ENCODE results near the gene CTSZ. TPM values are rescaled to one million over a fixed set of nuclear protein-coding genes. Genes with fewer than 3 reads are reported as not detected.

Gene CTSZ
- total and polyA plus RNA-seq, 2 donors from 2014 or later = 200 to 234 TPM

DNA sequence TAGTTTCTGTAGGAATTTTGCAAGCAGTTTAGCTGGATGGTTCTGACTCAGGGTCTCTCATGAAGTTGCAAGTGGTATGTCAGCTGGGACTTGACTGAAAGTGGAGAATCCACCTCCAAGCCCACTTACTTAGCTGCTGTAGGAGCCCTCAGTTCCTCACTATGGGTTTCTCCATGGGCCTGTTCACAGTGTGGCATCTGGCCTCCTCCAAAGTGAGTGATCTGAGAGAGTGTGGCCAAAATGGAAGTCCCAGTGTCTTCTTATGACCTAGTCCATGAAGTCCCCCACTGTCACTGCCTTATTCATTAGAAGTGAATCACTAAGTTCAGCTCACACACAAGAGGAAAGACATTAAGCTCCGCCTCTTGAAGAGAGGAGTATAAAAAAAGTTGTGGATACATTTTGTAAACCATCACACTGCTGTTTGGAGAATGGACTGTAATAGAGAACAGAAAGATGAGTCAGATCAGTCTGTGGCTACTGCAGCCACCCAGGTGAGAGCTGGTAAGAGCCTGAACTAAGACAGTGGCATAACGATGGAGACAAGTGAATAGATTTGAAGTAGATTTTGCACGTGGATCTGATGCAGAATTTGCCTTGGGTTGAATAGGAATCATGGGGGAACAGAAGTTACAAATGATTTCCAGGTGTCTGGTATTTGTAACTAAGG is 30.9 kb downstream of the CTSZ start:
- no peak overlapping the region for H3K27ac ChIP-seq (ENCODE audit: low read depth in 2 of 2, low read length in 2 of 2)
- no peaks in the 10 kb centered on the region for H3K36me3 ChIP-seq (ENCODE audit: control insufficient read depth in 2 of 3, insufficient read depth in 3 of 3, low read length in 3 of 3)
- no peak for FAIRE-seq
- H3K4me3 ChIP-seq (ENCODE audit: low read length in 3 of 3) = no peak overlapping the region
- H3K27me3 ChIP-seq (ENCODE audit: control insufficient read depth, insufficient read depth, low read length) = no peaks in the 10 kb centered on the region
- H3K4me1 ChIP-seq (ENCODE audit: control insufficient read depth in 2 of 3, insufficient read depth in 2 of 3, low read depth in 1 of 3, low read length in 3 of 3) = no peaks in the 10 kb centered on the region
- TF ChIP-seq, protein P1, sequence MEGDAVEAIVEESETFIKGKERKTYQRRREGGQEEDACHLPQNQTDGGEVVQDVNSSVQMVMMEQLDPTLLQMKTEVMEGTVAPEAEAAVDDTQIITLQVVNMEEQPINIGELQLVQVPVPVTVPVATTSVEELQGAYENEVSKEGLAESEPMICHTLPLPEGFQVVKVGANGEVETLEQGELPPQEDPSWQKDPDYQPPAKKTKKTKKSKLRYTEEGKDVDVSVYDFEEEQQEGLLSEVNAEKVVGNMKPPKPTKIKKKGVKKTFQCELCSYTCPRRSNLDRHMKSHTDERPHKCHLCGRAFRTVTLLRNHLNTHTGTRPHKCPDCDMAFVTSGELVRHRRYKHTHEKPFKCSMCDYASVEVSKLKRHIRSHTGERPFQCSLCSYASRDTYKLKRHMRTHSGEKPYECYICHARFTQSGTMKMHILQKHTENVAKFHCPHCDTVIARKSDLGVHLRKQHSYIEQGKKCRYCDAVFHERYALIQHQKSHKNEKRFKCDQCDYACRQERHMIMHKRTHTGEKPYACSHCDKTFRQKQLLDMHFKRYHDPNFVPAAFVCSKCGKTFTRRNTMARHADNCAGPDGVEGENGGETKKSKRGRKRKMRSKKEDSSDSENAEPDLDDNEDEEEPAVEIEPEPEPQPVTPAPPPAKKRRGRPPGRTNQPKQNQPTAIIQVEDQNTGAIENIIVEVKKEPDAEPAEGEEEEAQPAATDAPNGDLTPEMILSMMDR (IDR thresholded peaks at IDR 0.05; ENCODE audit: borderline replicate concordance, extremely low read depth, insufficient read depth) = no peak
- no peak overlapping the region for H3K9ac ChIP-seq (ENCODE audit: low read length in 3 of 3)
- no peak for DNase-seq
- intact Hi-C loops (cut with DNase I) = no loop called here
- H3K9me3 ChIP-seq (ENCODE audit: control insufficient read depth in 2 of 3, insufficient read depth in 1 of 3, low read length in 3 of 3) = peaks cover 0 to 7% (median 0%) of the 10 kb centered on the region in 3 donors

DNA sequence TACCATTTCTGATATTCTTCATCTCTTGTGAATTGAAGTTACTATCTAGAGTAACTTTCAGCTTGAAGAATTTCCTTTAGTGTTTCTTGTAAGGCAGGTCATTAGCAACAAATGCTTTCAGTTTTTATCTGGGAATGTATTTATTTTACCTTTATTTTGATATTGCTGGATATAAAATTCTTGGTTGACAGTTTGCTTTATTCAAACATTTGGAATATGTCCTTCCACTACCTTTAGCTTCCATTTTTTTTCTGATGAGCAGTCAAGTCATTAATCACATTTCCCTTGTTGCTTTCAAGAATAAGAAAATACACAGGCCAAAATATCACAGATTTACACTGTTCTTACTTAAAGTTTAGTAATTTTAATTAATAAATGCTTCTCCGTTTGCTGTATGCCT is 31.7 kb downstream of the CTSZ start:
- TF ChIP-seq, protein P1 (IDR thresholded peaks at IDR 0.05; ENCODE audit: borderline replicate concordance, extremely low read depth, insufficient read depth) = no peak
- H3K4me1 ChIP-seq (ENCODE audit: control insufficient read depth in 2 of 3, insufficient read depth in 2 of 3, low read depth in 1 of 3, low read length in 3 of 3) = no peaks in the 10 kb centered on the region
- no peak for DNase-seq
- FAIRE-seq = no peak
- H3K27ac ChIP-seq (ENCODE audit: low read depth in 2 of 2, low read length in 2 of 2) = no peak overlapping the region
- no peaks in the 10 kb centered on the region for H3K36me3 ChIP-seq (ENCODE audit: control insufficient read depth in 2 of 3, insufficient read depth in 3 of 3, low read length in 3 of 3)
- H3K4me3 ChIP-seq (ENCODE audit: low read length in 3 of 3) = no peak overlapping the region
- H3K27me3 ChIP-seq (ENCODE audit: control insufficient read depth, insufficient read depth, low read length) = no peaks in the 10 kb centered on the region
- H3K9me3 ChIP-seq (ENCODE audit: control insufficient read depth in 2 of 3, insufficient read depth in 1 of 3, low read length in 3 of 3) = peaks cover 0 to 7% (median 0%) of the 10 kb centered on the region in 3 donors
- intact Hi-C loops (cut with DNase I) = no loop called here
- no peak overlapping the region for H3K9ac ChIP-seq (ENCODE audit: low read length in 3 of 3)

DNA sequence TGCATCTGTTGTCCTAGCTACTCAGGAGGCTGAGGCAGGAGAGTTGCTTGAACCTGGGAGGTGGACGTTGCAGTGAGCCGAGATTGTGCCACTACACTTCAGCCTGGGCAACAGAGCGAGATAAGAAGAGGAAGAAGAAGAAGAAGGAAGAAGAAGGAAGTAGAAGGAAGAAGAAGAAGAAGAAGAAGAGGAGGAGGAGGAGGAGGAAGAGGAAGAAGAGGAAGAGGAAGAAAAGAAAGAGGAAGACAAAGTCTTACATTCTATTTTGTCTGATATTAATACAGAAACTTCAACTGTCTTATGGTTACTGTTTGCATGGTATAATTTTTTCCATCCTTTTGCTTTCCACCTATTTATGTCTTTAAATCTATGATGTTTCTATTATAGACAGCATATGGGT is 33.2 kb downstream of the CTSZ start:
- FAIRE-seq = no peak
- Histone ChIP-seq H3K9ac (ENCODE audit: low read length in 3 of 3) (no peak overlapping the region), H3K4me3 (ENCODE audit: low read length in 3 of 3) (no peak overlapping the region), H3K9me3 (ENCODE audit: control insufficient read depth in 2 of 3, insufficient read depth in 1 of 3, low read length in 3 of 3) (peaks cover 0 to 12% (median 0%) of the 10 kb centered on the region in 3 donors), H3K36me3 (ENCODE audit: control insufficient read depth in 2 of 3, insufficient read depth in 3 of 3, low read length in 3 of 3) (no peaks in the 10 kb centered on the region), H3K27me3 (ENCODE audit: control insufficient read depth, insufficient read depth, low read length) (no peaks in the 10 kb centered on the region), H3K4me1 (ENCODE audit: control insufficient read depth in 2 of 3, insufficient read depth in 2 of 3, low read depth in 1 of 3, low read length in 3 of 3) (no peaks in the 10 kb centered on the region), H3K27ac (ENCODE audit: low read depth in 2 of 2, low read length in 2 of 2) (no peak overlapping the region)
- DNase-seq = no peak
- TF ChIP-seq, protein P1 (IDR thresholded peaks at IDR 0.05; ENCODE audit: borderline replicate concordance, extremely low read depth, insufficient read depth) = no peak
- intact Hi-C loops (cut with DNase I) = no loop called here

DNA sequence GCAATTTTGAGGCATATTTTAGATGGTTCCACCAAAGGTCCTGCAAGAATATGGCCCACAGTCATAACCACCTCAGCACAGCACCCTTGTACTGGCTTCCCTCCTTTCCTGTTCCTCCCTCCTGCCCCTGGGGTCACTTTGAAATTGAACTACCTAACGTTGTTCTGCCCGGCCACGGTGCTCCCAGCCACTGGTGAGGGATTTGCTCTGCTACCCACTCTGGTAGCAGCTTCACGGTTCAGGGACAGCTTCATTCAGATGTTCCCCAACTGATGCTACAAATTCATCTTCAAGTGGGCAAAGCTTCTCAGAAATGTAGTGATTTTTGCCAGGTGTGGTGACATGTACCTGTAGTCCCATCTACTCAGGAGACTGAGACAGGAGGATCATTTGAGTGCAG is 33.9 kb downstream of the CTSZ start:
- H3K4me3 ChIP-seq (ENCODE audit: low read length in 3 of 3) = no peak overlapping the region
- H3K9ac ChIP-seq (ENCODE audit: low read length in 3 of 3) = no peak overlapping the region
- no peak for DNase-seq
- peaks cover 0 to 12% (median 0%) of the 10 kb centered on the region in 3 donors for H3K9me3 ChIP-seq (ENCODE audit: control insufficient read depth in 2 of 3, insufficient read depth in 1 of 3, low read length in 3 of 3)
- TF ChIP-seq, protein P1 (IDR thresholded peaks at IDR 0.05; ENCODE audit: borderline replicate concordance, extremely low read depth, insufficient read depth) = no peak
- FAIRE-seq = no peak
- H3K4me1 ChIP-seq (ENCODE audit: control insufficient read depth in 2 of 3, insufficient read depth in 2 of 3, low read depth in 1 of 3, low read length in 3 of 3) = no peaks in the 10 kb centered on the region
- H3K36me3 ChIP-seq (ENCODE audit: control insufficient read depth in 2 of 3, insufficient read depth in 3 of 3, low read length in 3 of 3) = no peaks in the 10 kb centered on the region
- no peaks in the 10 kb centered on the region for H3K27me3 ChIP-seq (ENCODE audit: control insufficient read depth, insufficient read depth, low read length)
- intact Hi-C loops (cut with DNase I) = no loop called here
- H3K27ac ChIP-seq (ENCODE audit: low read depth in 2 of 2, low read length in 2 of 2) = no peak overlapping the region
